ENCODE measurements around the gene WNT5B.

- TF ChIP-seq CTCF (conservative IDR thresholded peaks at IDR 0.05; ENCODE audit: low read depth, low read length) (no peak), EZH2 (IDR thresholded peaks at IDR 0.05; ENCODE audit: borderline replicate concordance, low read depth, low read length, poor library complexity, severe bottlenecking) (no peak)
Measured at GRCh38 chr12:1663440-1664132, 34.6 kb downstream of the WNT5B start.
